Stimulated activated CD4-positive, alpha-beta T cell treated with anti-CD3 and anti-CD28 coated beads, Interleukin-12 subunit alpha, Interleukin-12 subunit beta, amount 100 ng/mL, for 24 hours (primary cell): ENCODE data around the gene RAPSN.

ENCODE experiments used
- DNase-seq, 2 experiments: peaks; one replicate each; pipeline ENCODE4 v3.0.0-alpha.2; 2020; ENCODE audit warnings: low read depth in 2 of 2

RAPSN gene

GRCh38 chr11:47408598-47409439 is 40.1 kb downstream of the RAPSN start:
- no peak for DNase-seq

DNA sequence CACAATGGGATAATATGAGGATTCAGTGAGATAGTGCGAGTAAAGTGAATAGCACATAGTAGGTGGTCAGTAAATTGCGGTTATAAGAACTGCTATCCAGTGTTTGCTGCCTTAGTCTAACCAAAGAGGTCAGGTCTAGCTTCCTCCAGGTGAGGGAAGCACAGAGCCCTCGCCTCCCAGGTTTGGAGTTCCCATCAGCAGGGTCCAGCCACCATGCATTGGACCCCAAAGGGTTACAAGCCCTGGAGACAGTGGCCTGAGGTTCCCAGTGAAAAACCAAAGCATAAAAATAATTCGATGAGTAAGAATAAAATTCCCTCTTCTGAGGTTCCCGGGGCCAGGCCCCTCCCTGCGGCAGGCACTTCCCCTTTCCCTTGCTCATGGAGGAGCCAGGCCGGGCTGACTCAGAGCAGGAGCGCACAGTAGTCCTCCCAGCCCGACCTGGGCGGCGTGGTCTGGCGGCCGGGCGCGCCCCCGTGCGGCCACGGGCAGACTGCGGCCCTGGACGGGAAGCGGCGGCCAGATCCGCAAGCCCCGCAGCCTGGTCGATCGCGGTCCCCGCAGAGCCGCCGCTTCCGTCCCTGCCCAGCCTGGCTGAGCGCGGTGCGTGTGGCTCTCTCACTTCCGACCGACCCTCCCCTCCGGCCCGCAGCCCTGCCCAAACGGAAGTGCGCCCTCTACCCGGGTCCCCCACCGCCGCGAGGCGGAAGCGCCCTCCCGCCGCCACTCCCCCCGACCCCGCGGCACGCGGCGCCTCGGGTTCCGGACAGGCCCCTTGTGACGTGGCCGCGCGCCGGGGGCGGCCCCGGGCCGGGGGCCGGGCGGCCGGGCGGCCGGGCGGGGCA is 41.0 kb downstream of the RAPSN start, which contains the start of gene SLC39A13:
Gene SLC39A13 (plus strand): TSS at position 845 of the 845 bp plus-strand sequence. CDS start 1,505 bp downstream, outside the sequence.
- peak; percentile 88 to 89 for DNase-seq

DNA sequence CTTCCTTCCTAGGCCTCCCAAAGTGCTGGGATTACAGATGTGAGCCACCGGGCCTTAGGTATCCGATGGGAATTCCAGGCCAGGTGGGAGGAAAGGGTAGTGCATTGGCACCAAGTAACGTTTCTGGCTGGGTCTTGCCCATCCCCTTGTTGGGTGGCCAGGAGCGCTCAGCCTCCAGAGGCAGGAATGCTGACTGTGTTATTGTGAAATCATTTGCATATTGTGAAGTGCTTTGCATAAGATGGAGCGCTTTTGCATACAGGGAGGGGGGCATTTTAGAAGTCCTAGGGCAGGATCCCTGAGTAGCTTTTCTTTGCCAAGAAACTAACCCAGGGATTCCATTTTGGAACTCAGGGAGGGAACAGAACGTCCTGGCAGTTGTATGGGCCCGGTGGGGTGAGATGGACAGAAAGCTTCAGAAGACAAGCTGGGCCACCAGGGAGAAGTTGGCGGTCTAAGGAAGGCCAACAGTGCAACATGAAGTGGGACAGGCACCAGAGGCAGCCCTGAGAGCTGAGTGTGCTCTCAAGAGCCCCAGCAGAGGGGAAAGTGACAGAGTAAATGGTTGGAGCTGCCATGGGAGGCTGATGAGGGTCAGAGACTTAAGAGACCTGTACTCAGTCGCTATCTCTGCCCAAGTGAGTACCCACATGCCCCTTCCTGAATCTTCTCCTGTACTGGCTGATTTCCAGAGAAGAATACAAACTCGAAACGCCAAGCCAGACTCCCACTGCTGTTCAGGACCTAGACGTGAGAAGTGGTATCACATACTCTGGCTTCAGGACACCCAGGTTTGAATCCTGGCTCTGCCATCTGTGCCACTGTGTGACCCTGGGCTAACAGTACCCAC is 41.8 kb downstream of the RAPSN start:
- DNase-seq, result no peak

- no peak for DNase-seq
These were observed 45.4 kb downstream of the RAPSN start for GRCh38 chr11:47403571-47403970.

DNA sequence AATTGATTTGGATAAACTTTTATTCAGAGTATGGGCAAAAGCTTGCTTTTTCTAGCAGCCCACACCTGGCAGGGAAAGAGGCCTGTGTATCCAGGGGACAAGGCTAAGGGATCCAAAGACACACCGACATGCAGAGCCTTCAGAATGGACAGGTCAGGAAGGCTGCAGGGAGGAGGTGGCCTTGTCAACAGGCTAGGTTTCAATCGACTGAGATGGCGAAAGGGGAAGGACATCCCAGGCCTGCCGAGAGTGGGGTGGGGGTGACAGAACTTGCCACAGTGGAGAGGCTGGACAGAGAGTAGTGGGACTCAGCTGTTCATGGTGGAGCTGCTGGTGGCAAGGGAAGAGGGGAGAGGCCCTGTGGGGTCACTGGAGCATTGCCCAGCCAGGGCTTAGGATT is 45.8 kb downstream of the RAPSN start:
- no peak for DNase-seq

DNA sequence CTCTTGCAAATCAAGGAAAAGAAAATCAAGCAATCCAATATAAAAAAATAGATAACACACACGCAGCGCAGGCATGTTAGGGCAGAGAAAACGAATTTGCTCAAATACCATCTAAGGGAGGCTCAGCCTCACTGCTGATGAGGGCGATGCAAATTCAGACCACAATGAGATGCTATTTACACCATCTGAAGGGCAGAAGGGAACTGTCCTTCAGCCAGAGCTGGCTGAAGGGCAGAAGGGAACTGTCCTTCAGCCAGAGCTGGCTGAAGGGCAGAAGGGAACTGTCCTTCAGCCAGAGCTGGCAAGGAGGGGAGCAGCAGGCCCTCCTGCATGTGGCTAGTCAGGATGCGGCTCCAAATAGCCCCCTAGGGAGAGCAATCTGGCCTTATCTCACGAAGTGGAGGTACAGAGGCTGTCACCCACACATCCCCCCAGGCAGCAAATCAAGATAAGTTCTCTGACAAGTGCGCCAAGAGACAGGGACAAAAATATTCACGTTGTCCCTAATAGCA is 48.1 kb downstream of the RAPSN start:
- no peak for DNase-seq

DNA sequence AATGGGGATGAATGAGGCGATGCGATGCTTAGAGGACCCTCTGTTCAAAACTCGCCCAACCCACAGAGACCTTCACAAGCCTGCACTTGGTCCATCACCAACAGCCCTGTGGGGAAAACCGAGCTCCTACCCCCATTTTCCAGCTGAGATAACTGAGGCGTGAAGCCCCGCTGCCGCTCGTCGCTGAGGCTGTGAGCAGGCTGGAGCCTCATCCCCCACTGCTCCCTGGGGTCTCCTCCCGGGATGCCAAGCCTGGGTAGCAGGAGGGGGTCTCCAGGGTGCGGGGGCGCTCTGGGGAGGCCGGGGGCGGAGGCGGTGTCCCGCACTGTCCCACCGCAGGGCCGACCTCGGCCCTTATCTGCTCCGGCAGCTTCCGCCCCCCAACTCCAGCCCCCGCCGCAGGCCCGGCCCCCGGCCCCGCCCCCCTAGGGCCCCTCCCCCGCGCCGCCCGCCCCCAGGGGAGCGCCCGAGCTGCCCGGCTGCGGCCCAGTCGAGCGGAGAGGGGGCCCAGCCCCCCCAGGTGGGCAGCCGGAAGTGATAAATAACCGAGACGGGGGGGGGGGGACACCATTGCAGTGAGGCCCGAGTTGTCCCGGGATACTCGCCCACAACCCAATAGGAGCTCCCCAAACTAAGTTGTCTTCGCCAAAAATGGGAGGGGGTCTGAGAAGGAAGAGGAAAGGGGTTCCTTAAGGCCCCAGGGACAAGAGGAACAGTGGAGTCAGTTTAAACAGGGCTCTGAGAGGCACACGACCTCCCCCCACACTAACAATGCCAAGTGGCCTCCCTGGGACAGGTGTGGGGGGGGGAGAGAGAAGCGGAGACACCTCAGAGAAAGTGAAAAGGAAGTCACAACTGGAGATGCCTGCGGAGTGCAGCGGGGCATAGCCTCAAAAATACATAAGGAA is 48.8 kb downstream of the RAPSN start:
- no peak for DNase-seq

- no peak for DNase-seq
These were observed 50.4 kb downstream of the RAPSN start for GRCh38 chr11:47398551-47398950.

- DNase-seq, result no peak
These were observed 50.9 kb downstream of the RAPSN start for GRCh38 chr11:47398011-47398410.

GRCh38 chr11:47396049-47396320 is 53.0 kb downstream of the RAPSN start:
- DNase-seq, result no peak

- DNase-seq, result no peak
These were observed 53.5 kb downstream of the RAPSN start for GRCh38 chr11:47395223-47396048.

DNA sequence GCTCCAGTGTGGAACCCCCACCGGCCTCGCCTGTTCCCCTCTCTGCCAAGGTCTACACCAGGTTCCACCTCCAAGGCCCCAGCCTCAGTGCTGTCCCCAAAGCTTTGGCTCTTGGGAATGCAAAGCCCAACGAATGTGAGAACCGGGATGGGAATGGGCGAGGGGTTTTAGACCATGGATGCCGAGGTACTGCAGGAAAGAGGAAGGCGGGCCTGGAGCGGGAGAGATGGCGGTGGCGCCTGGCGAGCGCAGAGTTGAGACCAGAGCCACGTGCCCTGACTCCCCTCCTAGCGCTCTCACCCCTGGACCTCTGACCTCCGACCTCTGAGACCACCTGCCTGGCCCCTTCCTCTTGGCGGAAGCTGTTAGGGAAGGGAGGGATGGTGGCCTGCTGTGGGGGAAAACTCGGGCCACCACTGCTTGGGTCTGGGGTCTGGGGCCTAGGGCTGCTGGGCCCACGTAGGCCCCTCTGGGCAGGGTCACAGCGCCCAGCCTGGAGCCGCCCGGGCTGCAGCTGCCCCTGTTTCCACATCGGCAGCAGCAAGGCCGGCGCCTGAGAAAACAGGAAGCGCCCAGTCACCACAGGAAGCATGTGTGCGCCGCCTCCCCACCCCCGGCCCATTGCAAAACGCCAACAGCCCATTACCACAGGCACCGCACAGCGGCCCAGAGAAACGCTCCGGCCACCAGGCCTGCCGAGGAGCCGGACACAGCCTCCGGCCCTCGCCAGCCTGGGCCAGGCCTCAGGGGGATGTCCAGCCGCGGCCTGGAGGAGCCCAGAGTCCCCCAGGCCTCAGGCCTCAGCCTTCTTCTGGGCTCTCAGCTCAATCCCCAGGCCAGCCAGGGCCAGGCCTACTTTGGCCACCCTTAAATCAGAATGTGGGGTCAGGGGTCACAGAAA is 54.4 kb downstream of the RAPSN start:
- peak; percentile 41 to 42 for DNase-seq

GRCh38 chr11:47394050-47394321 is 55.0 kb downstream of the RAPSN start:
- DNase-seq, result no peak

DNA sequence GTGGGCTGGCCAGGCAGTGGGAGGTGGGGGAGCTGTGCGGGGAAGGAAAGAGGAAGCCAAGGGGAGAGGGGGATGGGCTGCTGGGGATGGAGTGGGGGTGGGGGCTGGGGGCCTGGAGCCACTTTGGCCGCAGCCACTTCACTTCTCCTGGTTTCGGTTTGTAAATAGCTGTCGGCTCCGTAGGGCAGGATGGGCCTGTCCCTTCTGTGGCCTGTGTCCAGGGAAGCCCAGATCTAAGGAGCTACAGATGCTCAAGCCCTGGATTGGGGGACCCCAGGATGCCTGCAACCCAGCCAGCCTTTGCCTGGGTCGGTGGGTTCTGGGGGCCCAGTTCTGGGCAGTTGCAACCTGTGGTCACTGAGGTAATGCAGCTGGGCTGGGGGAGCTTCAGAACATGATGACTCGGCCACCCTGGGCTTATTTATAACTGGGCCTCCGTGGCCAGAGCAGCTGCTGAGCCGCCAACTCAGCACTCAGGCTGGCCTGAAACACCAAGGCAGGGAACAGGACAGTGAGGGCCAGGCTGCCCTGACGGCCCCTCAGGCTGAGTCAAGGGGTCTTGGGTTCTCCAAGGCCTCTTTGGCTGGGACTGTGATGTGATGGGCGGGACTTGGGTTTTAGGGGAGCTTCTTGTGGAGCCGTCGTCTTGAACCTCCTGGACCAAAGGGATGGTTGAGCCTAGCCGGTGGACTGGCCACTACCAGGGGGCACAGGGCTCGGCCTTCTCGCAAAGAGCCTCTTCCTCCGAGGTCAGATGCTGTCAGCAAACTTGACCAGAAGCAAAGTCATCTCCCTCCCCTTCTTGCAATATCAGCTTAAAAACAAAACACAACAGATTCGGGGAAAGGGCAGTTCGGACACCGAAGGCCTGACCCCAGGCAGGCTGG is 55.5 kb downstream of the RAPSN start:
- no peak for DNase-seq

- DNase-seq, result no peak
These were observed 56.3 kb downstream of the RAPSN start for GRCh38 chr11:47392546-47393162.

GRCh38 chr11:47391711-47392432 is 57.1 kb downstream of the RAPSN start:
- no peak for DNase-seq

DNA sequence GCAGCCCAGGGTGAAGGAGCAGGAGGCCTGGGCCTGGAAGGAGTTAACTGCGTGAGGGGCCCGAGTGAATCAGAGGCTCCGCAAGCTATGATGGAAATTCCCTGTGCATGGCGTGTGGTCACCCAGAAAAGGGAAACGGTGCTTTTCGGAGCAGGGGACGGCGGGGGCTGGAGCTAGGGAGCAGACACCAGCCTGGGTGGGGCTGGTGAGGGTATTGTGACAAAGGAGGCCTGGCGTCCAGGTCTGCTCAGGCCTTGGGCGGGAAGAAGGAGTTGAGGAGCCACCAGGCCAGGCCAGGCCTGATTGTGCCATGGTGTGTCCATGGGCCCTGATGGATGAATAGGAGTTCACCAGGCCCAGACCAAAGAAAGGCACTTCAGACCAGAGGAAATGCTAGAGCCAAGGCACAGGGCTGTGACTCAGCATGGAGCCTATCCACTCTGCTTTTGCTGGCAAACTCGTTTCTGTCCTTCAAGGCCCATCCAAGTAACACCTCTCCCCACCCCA is 57.8 kb downstream of the RAPSN start:
- DNase-seq, result no peak
